Measurements from ENCODE around the gene TOE1.

TOE1 gene

GRCh38 chr1:45365051-45365450 lies 25.1 kb downstream of the TOE1 start (continued):
- no peak for TF ChIP-seq PATZ1 (tag by site-specific recombination; IDR thresholded peaks at IDR 0.05)

- H3K4me3 ChIP-seq (ENCODE audit: low read depth, low read length) = no peak overlapping the region
- POLR2A ChIA-PET = no interaction called here
- CTCF ChIA-PET = interaction anchor here (0.8 kb wide), 1 partner anchor 10 kb away, joined by 3 read pairs; no protein-coding TSS in a partner anchor
- no peaks in the 10 kb centered on the region for H3K9me3 ChIP-seq (ENCODE audit: control insufficient read depth, insufficient read depth, low read depth, low read length)
- no peaks in the 10 kb centered on the region for H3K36me3 ChIP-seq (ENCODE audit: control insufficient read depth in 2 of 2, insufficient read depth in 1 of 2, low read length in 2 of 2)
- TF ChIP-seq ZNF518A (tag by site-specific recombination; conservative IDR thresholded peaks at IDR 0.05; ENCODE audit: low read depth) (no peak), SP2 (tag by site-specific recombination; IDR thresholded peaks at IDR 0.05) (no peak), ZNF701 (tag by site-specific recombination; IDR thresholded peaks at IDR 0.05) (no peak), ZSCAN30 (tag by site-specific recombination; IDR thresholded peaks at IDR 0.05) (no peak), ZNF324 (tag by site-specific recombination; IDR thresholded peaks at IDR 0.05) (no peak), ZNF10 (tag by site-specific recombination; IDR thresholded peaks at IDR 0.05) (no peak), HOXA7 (CRISPR knock-in tag; IDR thresholded peaks at IDR 0.05; ENCODE audit: borderline replicate concordance) (no peak), ZNF473 (tag by site-specific recombination; IDR thresholded peaks at IDR 0.05) (no peak), ZNF623 (tag by site-specific recombination; IDR thresholded peaks at IDR 0.05) (no peak), YY1 (tag by site-specific recombination; IDR thresholded peaks at IDR 0.05) (no peak), KLF9 (tag by site-specific recombination; IDR thresholded peaks at IDR 0.05; ENCODE audit: low read depth) (no peak), ZNF658 (tag by site-specific recombination; IDR thresholded peaks at IDR 0.05) (no peak)
- no peaks in the 10 kb centered on the region; the same call in 1 of the 2 replicates for H3K4me1 ChIP-seq (ENCODE audit: control insufficient read depth, insufficient read depth, low read length)
- H3K27ac ChIP-seq (ENCODE audit: extremely low read depth, low read depth, low read length) = no peak overlapping the region
These were observed 30.6 kb downstream of the TOE1 start for GRCh38 chr1:45370575-45370974.

GRCh38 chr1:45373573-45373972 lies 33.6 kb downstream of the TOE1 start:
- no peak overlapping the region for H3K27ac ChIP-seq (ENCODE audit: extremely low read depth, low read depth, low read length)
- H3K4me1 ChIP-seq (ENCODE audit: control insufficient read depth, insufficient read depth, low read length) = peaks cover 3% of the 10 kb centered on the region; the same call in 1 of the 2 replicates
- H3K36me3 ChIP-seq (ENCODE audit: control insufficient read depth in 2 of 2, insufficient read depth in 1 of 2, low read length in 2 of 2) = no peaks in the 10 kb centered on the region
- CTCF ChIA-PET = interaction anchor here (0.6 to 1.6 kb wide), 5 partner anchors 14 to 972 kb away, joined by 3 to 7 read pairs (median 4); no protein-coding TSS in a partner anchor
- H3K9me3 ChIP-seq (ENCODE audit: control insufficient read depth, insufficient read depth, low read depth, low read length) = no peaks in the 10 kb centered on the region
- no peak overlapping the region for H3K4me3 ChIP-seq (ENCODE audit: low read depth, low read length)
- no peak for TF ChIP-seq OSR2 (tag by site-specific recombination; IDR thresholded peaks at IDR 0.05)
- TF ChIP-seq PRDM1 (tag by site-specific recombination; IDR thresholded peaks at IDR 0.05) = no peak
- TF ChIP-seq ZNF174 (tag by site-specific recombination; IDR thresholded peaks at IDR 0.05) = no peak
- no peak for TF ChIP-seq ZNF292 (tag by site-specific recombination; IDR thresholded peaks at IDR 0.05; ENCODE audit: borderline replicate concordance, low read depth)
- TF ChIP-seq BCL11B (tag by site-specific recombination; IDR thresholded peaks at IDR 0.05; ENCODE audit: low read depth) = no peak
- POLR2A ChIA-PET = interaction anchor here (1.0 to 1.9 kb wide), 2 partner anchors 34 to 118 kb away, joined by 3 to 5 read pairs; partner anchors contain the start of genes MUTYH, TESK2 and TOE1

Measured in HEK293 (cell line).